NCI-H226 (cell line): ENCODE data around the gene SEC14L1.
"Not testable (repeated sequence)": the region's sequence is repeated elsewhere in the genome, so short reads cannot be mapped to it uniquely, and the experiment has no call there.

Source experiments
- DNase-seq: peaks from one replicate; pipeline ENCODE4 v3.0.0-alpha.2; 2015

Gene SEC14L1

GRCh38 chr17:77140878-77141767, at the start of gene SEC14L1:
SEC14L1 (plus strand) TSS chr17:77140969; CDS start chr17:77143597, 2,628 bp downstream.
- no peak for DNase-seq

GRCh38 chr17:77092025-77092424, 48.7 kb upstream of the SEC14L1 start:
- no peak for DNase-seq

- no peak for DNase-seq
Measured at GRCh38 chr17:77095461-77095860, 45.3 kb upstream of the SEC14L1 start.

GRCh38 chr17:77096570-77097214, 44.1 kb upstream of the SEC14L1 start:
- peak; percentile 93 for DNase-seq

GRCh38 chr17:77097631-77098180, 43.1 kb upstream of the SEC14L1 start:
- DNase-seq: no peak

- peak; percentile 49 for DNase-seq
Measured at GRCh38 chr17:77098884-77099545, 41.8 kb upstream of the SEC14L1 start.

- no peak for DNase-seq
Measured at GRCh38 chr17:77099997-77100396, 40.8 kb upstream of the SEC14L1 start.

- no peak for DNase-seq
Measured at GRCh38 chr17:77101521-77102410, 39.0 kb upstream of the SEC14L1 start.

GRCh38 chr17:77102411-77103134, 38.2 kb upstream of the SEC14L1 start:
- not testable (repeated sequence) for DNase-seq

GRCh38 chr17:77105706-77106105, 35.1 kb upstream of the SEC14L1 start:
- no peak for DNase-seq

- DNase-seq: no peak
Measured at GRCh38 chr17:77106874-77107358, 33.9 kb upstream of the SEC14L1 start.

- DNase-seq: no peak
Measured at GRCh38 chr17:77107506-77108433, 33.0 kb upstream of the SEC14L1 start.

GRCh38 chr17:77109159-77109759, 31.5 kb upstream of the SEC14L1 start:
- no peak for DNase-seq

GRCh38 chr17:77109764-77110359, 30.9 kb upstream of the SEC14L1 start:
- DNase-seq: no peak

GRCh38 chr17:77111165-77111933, 29.4 kb upstream of the SEC14L1 start:
- DNase-seq: not testable (repeated sequence)

GRCh38 chr17:77111934-77112296, 28.9 kb upstream of the SEC14L1 start:
- no peak for DNase-seq

- DNase-seq: no peak
Measured at GRCh38 chr17:77115510-77115909, 25.3 kb upstream of the SEC14L1 start.

- no peak for DNase-seq
Measured at GRCh38 chr17:77115947-77116346, 24.8 kb upstream of the SEC14L1 start.
